K562 (cell line): ENCODE results near the gene VDAC1. TPM values are rescaled to one million over a fixed set of nuclear protein-coding genes. Genes with fewer than 3 reads are reported as not detected.
A peak's percentile ranks its signal among the peaks of the same experiment; 100 is the strongest.

Experiments
- ARNT ChIP-seq, 2 experiments: fragments of 450-650 bp; IDR thresholded peaks; 2 replicates each; pipeline ENCODE4 v1.6.1; 2016; ENCODE audit warnings: mild to moderate bottlenecking in 1 of 2
- CHCHD3 ChIP-seq: fragments of 250-450 bp; sonication (Bioruptor Pico); IDR thresholded peaks from 2 replicates; pipeline ENCODE4 v2.1.2; 2022; ENCODE audit warnings: mild to moderate bottlenecking
- ETV6 ChIP-seq, 3 experiments: fragments of 150-350 bp in 1 of 3; sonication (generic) in 1 of 3; formaldehyde crosslinking in 1 of 3; IDR thresholded peaks; 2 replicates each; pipeline versions ENCODE4 v1.6.1 to v1.8.0; 2014 to 2022; ENCODE audit warnings: borderline replicate concordance in 2 of 3, low read depth in 2 of 3, antibody characterized with exemption in 1 of 3, low read length in 1 of 3, mild to moderate bottlenecking in 1 of 3, missing genetic modification reagents in 1 of 3
- GABPB1 ChIP-seq: sonication (generic); formaldehyde crosslinking; IDR thresholded peaks from 2 replicates; pipeline ENCODE4 v1.8.0; 2022; ENCODE audit warnings: mild to moderate bottlenecking, missing genetic modification reagents
- KLF1 ChIP-seq: fragments of 450-650 bp; IDR thresholded peaks from 2 replicates; pipeline ENCODE4 v1.6.1; 2016; ENCODE audit warnings: missing genetic modification characterization, missing compliant biosample characterization
- NFE2L1 ChIP-seq: fragments of 450-650 bp; IDR thresholded peaks from 2 replicates; pipeline ENCODE4 v1.6.1; 2016; ENCODE audit warnings: missing genetic modification characterization, low read depth, mild to moderate bottlenecking, missing compliant biosample characterization, moderate library complexity, borderline replicate concordance
- PHF20 ChIP-seq: fragments of 450-650 bp; IDR thresholded peaks from 2 replicates; pipeline ENCODE4 v1.6.1; 2018; ENCODE audit not compliant: partially characterized antibody
- SNIP1 ChIP-seq: fragments of 450-650 bp; IDR thresholded peaks from 2 replicates; pipeline ENCODE4 v1.7.1; 2017; ENCODE audit warnings: low read depth, mild to moderate bottlenecking
- TAF15 ChIP-seq: fragments of 200-400 bp; formaldehyde crosslinking; IDR thresholded peaks from 2 replicates; pipeline ENCODE4 v1.6.1; 2017; ENCODE audit warnings: mild to moderate bottlenecking, low read depth, low read length, moderate library complexity
- TCF7 ChIP-seq: sonication (generic); IDR thresholded peaks from 2 replicates; pipeline ENCODE4 v1.6.1; 2016; ENCODE audit warnings: antibody characterized with exemption, borderline replicate concordance
- ZNF717 ChIP-seq: fragments of 250-450 bp; sonication (Bioruptor Pico); IDR thresholded peaks from 2 replicates; pipeline ENCODE4 v1.5.0; 2021
- polyA plus RNA-seq, 8 experiments: library from polyadenylated mRNA; depleted of rRNA in 4 of 8; stranded (reverse) in 5 of 8; unstranded in 3 of 8; fragments of >200 nt; fragmentation: Nextera tagmentation in 2 of 8; fragmentation: Illumina TruSeq in 1 of 8; extraction: Ambion mirVana in 2 of 8; extraction: Trizol in 1 of 8; gene quantifications; 2 replicates each; pipeline versions ENCODE4 v1.2.1 to v1.2.3, GENCODE V29; 2011 to 2014; ENCODE audit warnings: inconsistent platforms in 1 of 8, missing spikeins in 1 of 8
- total RNA-seq, 7 experiments: library from RNA; depleted of rRNA in 6 of 7; stranded (reverse); fragments of >200 nt in 6 of 7; fragmentation: Illumina TruSeq in 2 of 7; extraction: Trizol in 2 of 7; gene quantifications; 2 replicates each; pipeline versions ENCODE4 v1.2.1 to v1.2.3, GENCODE V29; 2011 to 2021; ENCODE audit warnings: low replicate concordance in 1 of 7
- TF ChIP-seq, protein P1 (sequence below): fragments of 450-650 bp; IDR thresholded peaks from 2 replicates; pipeline ENCODE4 v1.6.1; 2016; ENCODE audit warnings: borderline replicate concordance
- TF ChIP-seq, protein P2 (sequence below): IDR thresholded peaks from 3 replicates; pipeline ENCODE4 v1.6.1; 2011; ENCODE audit warnings: borderline replicate concordance, mild to moderate bottlenecking, moderate library complexity; ENCODE audit not compliant: insufficient read length; ENCODE audit errors: extremely low read depth
- TF ChIP-seq, protein P3 (sequence below): fragments of 150-350 bp; conservative IDR thresholded peaks from 2 replicates; pipeline ENCODE4 v1.6.1; 2014; ENCODE audit warnings: low read length
- TF ChIP-seq, protein P4 (sequence below): fragments of 450-650 bp; conservative IDR thresholded peaks from 2 replicates; pipeline ENCODE4 v1.6.1; 2016; ENCODE audit warnings: missing genetic modification characterization, low read depth, mild to moderate bottlenecking, control low read depth, missing compliant biosample characterization

The VDAC1 gene
- total and polyA plus RNA-seq, 9 of the 15 experiments (the other 6 are each of a cell fraction or from before 2014, with no cell fraction given): 168 to 366 (median 293) TPM

DNA sequence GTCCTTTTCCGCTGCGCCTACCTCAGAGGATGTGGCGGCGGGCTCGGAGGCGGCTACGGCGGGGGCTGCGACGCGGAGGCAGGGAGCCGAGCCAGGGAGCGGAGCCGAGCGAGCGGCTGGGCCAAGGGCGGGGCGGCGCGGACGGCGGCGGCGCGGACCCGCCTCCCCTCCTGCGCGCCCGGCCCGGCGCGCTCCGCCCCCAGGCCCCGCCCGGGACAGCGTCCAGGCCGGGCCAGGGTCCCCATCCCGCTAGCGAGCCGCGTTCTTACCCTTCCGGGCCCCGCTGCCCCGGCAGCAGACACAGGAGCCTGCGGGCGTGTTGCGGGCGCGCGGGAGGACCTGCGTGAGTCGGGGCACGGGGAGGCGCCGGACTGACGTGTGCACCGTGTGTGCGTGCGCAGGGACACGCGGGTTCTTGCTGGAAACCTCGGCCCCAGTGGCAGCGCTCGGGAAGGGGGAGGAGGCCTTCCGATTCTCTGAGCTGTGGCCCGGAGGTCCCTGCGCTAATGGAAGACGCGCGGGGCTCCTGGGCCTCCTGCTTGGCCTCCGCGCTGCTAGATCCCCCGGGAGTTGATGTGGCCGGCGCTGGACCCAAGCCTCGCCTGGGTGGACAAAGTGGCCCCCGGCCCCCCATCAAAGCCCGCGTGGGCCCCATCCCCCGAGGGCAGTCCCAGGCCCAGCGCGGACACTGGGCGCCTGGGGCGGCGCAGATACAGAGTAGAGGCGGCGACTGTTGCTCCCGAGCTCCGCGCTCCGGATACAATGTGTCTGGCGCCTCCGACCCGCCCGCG is at the start of gene VDAC1 (continued):
- TF ChIP-seq, protein P1, sequence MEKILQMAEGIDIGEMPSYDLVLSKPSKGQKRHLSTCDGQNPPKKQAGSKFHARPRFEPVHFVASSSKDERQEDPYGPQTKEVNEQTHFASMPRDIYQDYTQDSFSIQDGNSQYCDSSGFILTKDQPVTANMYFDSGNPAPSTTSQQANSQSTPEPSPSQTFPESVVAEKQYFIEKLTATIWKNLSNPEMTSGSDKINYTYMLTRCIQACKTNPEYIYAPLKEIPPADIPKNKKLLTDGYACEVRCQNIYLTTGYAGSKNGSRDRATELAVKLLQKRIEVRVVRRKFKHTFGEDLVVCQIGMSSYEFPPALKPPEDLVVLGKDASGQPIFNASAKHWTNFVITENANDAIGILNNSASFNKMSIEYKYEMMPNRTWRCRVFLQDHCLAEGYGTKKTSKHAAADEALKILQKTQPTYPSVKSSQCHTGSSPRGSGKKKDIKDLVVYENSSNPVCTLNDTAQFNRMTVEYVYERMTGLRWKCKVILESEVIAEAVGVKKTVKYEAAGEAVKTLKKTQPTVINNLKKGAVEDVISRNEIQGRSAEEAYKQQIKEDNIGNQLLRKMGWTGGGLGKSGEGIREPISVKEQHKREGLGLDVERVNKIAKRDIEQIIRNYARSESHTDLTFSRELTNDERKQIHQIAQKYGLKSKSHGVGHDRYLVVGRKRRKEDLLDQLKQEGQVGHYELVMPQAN: peak; percentile 22; the same call in 1 of the 2 replicates
- no peak for TF ChIP-seq TCF7
- no peak for TF ChIP-seq NFE2L1 (tag)
- TF ChIP-seq KLF1 (tag): no peak
- no peak for TF ChIP-seq ARNT (IDR thresholded peaks at IDR 0.05)
- TF ChIP-seq ETV6 (IDR thresholded peaks at IDR 0.05; ENCODE audit: borderline replicate concordance in 1 of 2, low read depth in 2 of 2, low read length in 1 of 2): no peak
- no peak for TF ChIP-seq ETV6 (CRISPR knock-in tag; IDR thresholded peaks at IDR 0.05; ENCODE audit: borderline replicate concordance)
- TF ChIP-seq, protein P2, sequence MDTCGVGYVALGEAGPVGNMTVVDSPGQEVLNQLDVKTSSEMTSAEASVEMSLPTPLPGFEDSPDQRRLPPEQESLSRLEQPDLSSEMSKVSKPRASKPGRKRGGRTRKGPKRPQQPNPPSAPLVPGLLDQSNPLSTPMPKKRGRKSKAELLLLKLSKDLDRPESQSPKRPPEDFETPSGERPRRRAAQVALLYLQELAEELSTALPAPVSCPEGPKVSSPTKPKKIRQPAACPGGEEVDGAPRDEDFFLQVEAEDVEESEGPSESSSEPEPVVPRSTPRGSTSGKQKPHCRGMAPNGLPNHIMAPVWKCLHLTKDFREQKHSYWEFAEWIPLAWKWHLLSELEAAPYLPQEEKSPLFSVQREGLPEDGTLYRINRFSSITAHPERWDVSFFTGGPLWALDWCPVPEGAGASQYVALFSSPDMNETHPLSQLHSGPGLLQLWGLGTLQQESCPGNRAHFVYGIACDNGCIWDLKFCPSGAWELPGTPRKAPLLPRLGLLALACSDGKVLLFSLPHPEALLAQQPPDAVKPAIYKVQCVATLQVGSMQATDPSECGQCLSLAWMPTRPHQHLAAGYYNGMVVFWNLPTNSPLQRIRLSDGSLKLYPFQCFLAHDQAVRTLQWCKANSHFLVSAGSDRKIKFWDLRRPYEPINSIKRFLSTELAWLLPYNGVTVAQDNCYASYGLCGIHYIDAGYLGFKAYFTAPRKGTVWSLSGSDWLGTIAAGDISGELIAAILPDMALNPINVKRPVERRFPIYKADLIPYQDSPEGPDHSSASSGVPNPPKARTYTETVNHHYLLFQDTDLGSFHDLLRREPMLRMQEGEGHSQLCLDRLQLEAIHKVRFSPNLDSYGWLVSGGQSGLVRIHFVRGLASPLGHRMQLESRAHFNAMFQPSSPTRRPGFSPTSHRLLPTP: no peak
- no peak for TF ChIP-seq ZNF717 (CRISPR knock-in tag)
- TF ChIP-seq GABPB1 (CRISPR knock-in tag): no peak; the same call in 1 of the 2 replicates
- TF ChIP-seq CHCHD3 (CRISPR knock-in tag): no peak
- TF ChIP-seq SNIP1: no peak
- TF ChIP-seq TAF15: no peak
- TF ChIP-seq, protein P3, sequence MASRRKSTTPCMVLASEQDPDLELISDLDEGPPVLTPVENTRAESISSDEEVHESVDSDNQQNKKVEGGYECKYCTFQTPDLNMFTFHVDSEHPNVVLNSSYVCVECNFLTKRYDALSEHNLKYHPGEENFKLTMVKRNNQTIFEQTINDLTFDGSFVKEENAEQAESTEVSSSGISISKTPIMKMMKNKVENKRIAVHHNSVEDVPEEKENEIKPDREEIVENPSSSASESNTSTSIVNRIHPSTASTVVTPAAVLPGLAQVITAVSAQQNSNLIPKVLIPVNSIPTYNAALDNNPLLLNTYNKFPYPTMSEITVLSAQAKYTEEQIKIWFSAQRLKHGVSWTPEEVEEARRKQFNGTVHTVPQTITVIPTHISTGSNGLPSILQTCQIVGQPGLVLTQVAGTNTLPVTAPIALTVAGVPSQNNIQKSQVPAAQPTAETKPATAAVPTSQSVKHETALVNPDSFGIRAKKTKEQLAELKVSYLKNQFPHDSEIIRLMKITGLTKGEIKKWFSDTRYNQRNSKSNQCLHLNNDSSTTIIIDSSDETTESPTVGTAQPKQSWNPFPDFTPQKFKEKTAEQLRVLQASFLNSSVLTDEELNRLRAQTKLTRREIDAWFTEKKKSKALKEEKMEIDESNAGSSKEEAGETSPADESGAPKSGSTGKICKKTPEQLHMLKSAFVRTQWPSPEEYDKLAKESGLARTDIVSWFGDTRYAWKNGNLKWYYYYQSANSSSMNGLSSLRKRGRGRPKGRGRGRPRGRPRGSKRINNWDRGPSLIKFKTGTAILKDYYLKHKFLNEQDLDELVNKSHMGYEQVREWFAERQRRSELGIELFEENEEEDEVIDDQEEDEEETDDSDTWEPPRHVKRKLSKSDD: no peak
- TF ChIP-seq PHF20: peak; percentile 34
- TF ChIP-seq, protein P4, sequence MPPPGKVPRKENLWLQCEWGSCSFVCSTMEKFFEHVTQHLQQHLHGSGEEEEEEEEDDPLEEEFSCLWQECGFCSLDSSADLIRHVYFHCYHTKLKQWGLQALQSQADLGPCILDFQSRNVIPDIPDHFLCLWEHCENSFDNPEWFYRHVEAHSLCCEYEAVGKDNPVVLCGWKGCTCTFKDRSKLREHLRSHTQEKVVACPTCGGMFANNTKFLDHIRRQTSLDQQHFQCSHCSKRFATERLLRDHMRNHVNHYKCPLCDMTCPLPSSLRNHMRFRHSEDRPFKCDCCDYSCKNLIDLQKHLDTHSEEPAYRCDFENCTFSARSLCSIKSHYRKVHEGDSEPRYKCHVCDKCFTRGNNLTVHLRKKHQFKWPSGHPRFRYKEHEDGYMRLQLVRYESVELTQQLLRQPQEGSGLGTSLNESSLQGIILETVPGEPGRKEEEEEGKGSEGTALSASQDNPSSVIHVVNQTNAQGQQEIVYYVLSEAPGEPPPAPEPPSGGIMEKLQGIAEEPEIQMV: no peak
